Measurements from ENCODE around the gene TEX22.

Gene TEX22

DNA sequence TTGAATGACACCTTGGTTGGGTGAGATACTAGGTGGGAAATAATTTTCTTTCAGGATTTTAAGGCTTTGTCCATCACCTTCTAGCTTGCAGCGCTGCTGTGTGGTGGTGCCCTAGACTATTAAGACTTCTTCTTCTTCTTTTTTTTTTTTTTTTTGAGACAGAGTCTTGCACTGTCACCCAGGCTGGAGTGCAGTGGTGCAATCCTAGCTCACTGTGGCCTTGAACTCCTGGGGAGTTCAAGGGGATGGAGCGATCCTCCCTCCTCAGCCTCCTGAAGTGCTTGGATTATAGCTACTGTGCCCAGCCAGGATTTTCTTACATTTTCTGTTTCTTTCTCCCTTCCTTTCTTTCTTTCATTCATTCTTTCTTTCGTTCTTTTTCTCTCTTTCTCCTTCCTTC is 11.0 kb downstream of the TEX22 start:
- no peak for DNase-seq

GRCh38 chr14:105410642-105411016 is 12.3 kb downstream of the TEX22 start:
- DNase-seq: no peak

DNA sequence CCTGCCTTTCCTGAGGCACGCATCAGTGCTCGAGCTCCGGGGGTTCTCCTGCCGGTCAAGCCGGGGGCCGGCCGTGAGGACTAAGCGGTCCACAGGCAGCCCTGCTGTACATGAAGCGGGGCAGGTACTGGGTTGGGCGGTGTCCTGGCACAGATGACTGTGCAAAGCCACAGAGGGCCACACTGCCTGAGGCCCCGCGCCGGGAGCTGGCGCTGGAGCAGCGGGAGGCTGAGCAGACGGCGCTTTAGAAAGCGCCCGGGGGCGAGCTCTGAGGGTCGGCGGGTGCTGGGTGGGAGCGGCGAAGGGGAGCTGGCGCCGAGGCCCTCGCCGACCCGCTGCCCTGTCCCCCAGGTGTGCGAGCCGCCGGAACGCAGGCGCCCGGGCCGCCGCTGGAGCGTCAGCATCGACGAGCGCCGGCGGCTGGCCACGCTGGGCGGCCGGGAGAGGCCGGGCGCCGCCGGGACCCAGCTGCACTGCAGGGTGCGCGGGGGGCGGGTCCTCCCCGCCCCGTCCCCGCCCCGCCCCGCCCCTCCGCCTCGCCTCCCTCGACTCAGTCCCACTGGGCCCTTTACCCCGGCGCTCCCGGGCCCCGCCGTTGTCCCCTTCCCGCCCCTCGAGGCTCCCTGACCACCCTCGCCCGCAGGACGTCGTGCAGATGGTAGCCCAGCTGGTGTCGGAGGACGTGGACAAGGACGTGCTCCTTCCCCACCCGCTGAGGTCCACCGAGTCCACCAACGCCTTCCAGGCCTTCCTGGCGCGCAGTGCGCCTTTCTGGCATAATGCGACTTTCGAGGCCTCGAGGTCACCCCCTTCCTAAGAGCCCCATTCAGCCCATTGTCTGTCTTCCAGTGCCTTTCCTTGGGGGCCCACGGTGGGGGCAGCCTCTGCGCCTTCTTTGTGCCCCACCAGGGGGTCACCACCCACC is 12.9 kb downstream of the TEX22 start:
- DNase-seq: peak; percentile 47

GRCh38 chr14:105411985-105412770 is 13.8 kb downstream of the TEX22 start:
- DNase-seq: no peak

DNA sequence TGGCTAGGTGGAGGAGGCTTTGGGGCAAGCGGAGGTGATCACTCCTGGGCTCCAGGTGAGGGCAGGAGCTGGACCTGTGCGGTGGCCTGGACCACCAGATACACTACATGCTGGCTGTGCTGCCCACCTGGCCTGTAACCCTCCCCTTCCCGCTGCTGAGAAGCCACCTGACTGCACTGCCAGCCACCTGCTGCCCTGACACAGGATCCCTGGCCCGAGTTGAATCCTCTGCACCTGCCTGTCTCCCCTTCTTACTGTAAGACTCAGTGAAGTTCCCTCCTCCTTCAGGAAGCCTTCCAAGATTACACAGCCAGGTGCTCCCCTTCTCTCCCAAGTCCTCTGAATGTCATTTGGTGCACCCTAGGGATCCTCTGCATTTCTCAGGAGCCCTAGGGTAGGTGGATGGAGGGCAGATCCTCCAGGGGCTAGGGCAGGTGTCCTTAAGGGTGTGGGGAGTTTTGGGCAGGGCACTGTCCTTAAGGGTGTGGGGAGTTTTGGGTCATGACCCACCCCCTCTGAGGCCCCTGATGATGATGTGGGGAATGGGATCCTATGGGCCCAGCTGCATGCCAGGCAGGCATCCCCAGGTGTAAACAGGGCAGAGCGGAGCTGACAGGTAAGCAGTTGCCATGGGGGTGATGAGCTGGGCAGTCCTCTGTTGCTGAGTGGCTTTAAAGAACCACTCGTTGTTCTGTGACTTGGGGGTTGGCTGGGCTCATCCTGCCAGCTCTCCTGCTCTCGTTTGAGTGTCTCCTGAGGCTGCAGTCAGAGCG is 14.6 kb downstream of the TEX22 start:
- no peak for DNase-seq

DNA sequence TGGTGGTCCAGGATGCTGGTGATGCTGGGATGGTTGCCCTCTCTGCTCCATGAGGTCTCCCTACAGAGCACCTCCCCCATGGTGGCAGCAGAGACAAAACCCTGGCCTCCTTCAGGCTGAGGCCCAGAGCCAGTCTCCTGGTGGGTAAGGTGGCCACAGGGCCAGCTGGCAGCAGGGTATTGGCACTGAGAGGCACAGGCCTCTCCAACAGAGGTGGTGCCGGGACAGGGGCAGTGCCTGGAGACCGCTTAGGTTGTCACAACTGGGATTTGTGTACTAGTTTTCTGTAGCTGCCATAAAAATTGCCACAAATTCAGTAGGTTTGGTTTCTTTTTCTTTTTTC is 15.2 kb downstream of the TEX22 start:
- DNase-seq: no peak

GRCh38 chr14:105414456-105415371 is 16.4 kb downstream of the TEX22 start:
- DNase-seq: peak; percentile 66

DNA sequence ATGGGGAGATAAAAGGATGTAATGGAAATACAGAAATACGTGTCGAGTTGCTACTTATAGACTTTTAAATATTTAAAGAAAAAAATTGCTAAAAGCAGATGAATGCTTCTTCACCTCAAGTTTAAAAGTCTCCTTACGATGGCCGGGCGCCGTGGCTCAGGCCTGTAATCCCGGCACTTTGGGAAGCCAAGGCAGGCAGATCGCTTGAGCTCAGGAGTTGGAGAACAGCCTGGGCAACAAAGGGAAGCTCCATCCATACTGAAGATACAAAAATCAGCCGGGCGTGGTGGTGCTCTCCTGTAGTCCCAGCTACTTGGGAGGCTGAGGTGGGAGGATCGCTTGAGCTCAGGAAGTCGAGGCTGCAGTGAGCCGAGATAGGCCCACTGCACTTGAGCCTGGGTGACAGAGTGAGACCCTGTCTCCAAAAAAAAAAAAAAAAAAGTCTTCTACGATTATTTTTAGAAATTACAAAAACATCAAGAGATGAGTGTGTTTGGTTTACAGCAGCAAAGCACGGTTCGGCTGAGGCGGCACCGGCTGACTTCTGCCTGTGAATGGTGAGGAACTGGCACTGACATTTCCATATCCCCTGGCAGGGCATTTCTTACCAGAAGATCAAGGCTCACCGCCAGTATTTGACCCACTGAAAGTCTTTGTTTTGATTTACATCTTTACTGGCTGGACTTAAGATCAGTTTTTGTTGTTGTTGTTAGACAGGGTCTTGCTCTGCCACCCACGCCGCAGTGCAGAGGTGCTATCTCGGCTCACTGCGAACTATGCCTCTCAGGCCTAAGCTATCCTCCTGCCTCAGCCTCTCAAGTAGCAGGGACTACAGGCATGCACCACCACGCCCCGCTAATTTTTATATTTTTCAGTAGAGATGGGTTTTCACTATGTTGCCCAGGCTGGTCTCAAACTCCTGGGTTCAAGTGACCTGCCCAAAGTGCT is 17.4 kb downstream of the TEX22 start:
- no peak for DNase-seq

DNA sequence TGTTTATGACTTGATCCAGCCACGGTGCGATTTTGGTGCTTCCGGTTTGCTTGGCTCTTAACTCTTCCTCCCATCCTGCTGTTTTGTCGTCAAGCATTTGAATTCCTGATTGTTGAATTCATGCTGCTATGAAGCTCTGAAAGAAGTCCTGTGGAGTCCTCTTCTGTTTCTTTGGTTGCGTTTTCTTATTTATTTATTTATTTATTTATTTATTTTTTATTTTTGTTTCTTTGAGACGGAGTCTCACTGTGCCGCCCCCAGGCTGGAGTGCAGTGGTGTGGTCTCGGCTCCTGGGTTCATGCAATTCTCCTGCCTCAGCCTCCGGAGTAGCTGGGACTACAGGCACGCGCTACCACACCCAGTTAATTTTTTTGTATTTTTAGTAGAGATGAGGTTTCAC is 18.3 kb downstream of the TEX22 start:
- DNase-seq: no peak

- no peak for DNase-seq
These were observed 19.4 kb downstream of the TEX22 start for GRCh38 chr14:105417690-105418121.

DNA sequence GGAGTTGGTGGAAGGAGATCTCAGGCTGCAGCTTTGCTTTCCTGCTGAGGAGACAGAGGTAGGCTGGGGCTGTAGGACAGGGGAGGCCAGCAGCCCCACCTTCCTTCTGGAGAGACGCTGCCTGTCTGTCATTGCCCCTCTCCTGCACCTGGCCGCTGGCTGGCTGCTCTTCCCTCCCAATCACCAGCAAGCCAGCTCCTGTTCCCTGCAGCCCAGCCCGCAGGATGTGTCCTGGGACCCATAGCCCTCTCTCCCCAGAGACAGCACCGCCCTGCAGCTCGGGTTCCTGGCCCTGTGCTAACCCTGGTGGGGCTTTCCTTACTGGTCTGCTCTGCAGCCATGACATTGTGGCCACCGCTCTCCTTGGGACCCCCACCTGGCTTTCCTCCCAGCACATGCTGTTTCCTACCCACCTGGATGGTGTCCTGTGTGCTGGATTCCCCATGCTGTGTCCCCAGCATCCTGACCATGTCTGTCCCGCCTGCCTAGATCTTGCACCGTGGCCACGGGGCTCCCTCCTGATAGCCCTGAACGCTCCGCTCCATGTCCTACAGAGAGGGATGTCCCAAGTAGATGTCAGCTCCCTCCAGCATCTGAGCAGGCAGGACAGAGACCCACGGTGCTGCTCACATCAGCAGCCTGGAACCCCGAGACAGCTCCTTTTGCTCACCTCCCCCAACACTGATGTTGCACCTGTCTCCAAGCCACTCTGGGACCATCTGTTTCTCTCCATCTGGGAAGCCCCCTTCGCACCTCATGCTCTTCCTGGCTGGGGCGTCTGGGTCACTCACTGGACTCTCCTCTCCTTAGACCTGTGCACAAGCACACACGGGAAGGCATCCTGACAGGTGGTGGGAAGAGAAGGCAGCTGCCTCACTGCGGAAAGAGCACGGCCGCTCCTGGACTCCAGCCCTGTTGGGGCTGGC is 20.2 kb downstream of the TEX22 start:
- DNase-seq: no peak

DNA sequence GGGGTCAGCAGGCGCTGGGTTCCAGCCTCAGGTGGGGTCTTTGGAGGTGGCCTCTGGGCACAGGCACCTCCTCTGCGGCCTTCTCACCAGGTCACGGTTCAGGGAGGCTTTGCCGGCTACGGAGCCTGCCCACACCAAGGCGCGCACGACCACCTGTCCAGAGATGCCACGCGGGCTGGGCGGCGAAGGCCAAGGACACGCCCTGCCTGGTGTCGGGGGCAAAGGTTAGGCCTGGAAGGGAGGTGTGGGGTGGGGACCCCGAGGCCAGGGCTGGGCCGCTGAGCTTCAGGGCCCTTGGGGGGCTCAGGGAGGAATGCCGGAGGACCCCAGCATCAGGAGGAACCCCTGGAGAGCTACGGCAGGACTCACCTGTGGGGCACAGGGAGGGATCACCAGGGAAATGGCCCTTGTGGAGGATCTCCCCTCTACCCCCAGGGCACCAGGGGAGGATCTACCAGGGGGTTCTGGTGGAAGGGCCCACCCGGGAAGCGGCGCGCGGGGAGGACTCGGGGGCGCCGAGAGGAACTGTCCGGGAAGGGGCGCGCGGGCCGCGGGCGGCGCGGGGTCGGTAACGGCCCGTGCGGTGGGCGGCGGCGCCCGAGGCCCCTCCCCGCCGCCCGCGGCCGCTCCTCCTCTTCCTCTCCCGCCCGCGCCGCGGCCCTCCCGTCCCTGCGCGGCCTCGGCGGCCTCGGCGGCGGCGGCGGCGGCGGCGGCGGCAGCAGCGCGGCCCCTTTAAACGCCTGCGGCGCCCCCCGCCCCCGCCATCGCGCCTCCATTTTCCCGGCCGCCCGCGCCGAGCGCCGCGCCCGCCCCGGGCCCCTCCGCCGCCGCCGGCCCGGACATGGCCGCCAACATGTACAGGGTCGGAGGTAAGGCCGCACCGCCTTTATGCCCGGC is 21.1 kb downstream of the TEX22 start, which contains the start of gene MTA1:
TSS of gene MTA1 (plus strand) at position 633 of the 897 bp plus-strand sequence. CDS start at position 842, 209 bp downstream.
- peak; percentile 40 for DNase-seq

GRCh38 chr14:105420101-105420973 is 22.0 kb downstream of the TEX22 start:
- no peak for DNase-seq

- no peak for DNase-seq
These were observed 22.8 kb downstream of the TEX22 start for GRCh38 chr14:105420974-105421674.

DNA sequence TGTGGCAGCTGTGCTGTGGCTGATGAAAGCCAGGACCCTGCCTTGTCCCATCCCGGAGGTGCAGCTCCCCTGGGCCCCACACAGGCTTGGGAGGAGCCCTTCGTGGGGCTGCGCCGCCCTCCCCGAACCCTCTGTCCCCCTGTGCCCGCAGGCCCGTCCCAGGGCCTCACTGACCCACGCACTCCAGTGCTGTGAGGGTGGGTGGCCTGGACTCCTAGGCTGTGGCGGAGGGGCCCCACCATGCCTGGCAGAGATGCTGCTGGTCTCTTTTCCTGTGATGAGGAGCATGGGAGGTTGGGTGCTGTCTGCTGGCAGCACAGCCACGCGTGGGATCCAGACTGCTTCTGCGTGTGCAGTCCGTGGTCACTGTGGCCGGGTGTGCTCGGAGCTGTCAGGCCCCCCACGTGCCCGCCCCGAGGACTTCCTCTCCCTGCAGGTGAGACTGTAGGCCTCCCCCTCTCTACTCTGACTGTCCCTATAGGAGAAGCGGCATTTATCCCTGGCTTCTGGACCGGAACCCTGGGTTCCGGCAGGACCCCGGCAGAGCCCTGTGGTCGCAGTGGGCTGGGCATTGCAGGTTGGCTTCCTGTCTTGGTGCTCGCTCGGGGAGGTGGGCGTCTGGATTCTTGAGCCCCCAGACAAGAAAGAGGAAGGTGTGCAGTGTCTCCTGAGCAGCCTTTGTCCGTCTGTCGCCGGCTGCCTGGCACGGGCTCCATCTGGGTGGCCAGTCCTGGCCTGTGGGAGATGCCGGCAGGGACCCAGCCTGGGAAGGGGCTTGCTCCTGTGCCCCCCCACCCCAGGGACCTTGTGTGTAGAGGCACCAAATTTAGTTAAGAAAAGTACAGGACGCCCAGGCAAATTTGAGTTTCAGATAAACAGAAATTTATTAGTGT is 23.6 kb downstream of the TEX22 start:
- DNase-seq: no peak
